HepG2 (cell line): ENCODE results near the gene TMEM231.
"Not testable (repeated sequence)": the region's sequence is repeated elsewhere in the genome, so short reads cannot be mapped to it uniquely, and the experiment has no call there.

Experiments
- KLF9 ChIP-seq: IDR thresholded peaks from 2 replicates; pipeline ENCODE4 v1.6.1; 2016; ENCODE audit warnings: low read depth
- MYNN ChIP-seq: sonication (generic); formaldehyde crosslinking; IDR thresholded peaks from 2 replicates; pipeline ENCODE4 v1.4.0; 2020; ENCODE audit warnings: mild to moderate bottlenecking, low read depth, missing genetic modification reagents
- POLR2A ChIP-seq, 2 experiments: IDR thresholded peaks; 2 replicates each; pipeline ENCODE4 v1.6.1; 2011; ENCODE audit warnings: low read depth in 2 of 2, low read length in 2 of 2, mild to moderate bottlenecking in 1 of 2, moderate library complexity in 1 of 2; ENCODE audit not compliant: insufficient read depth in 1 of 2
- ZNF207 ChIP-seq: fragments of 450-650 bp; IDR thresholded peaks from 2 replicates; pipeline ENCODE4 v1.6.1; 2016; ENCODE audit warnings: antibody characterized with exemption, borderline replicate concordance
- ZNF230 ChIP-seq: sonication (generic); formaldehyde crosslinking; IDR thresholded peaks from 2 replicates; pipeline ENCODE4 v1.4.0; 2020; ENCODE audit warnings: mild to moderate bottlenecking, missing genetic modification reagents
- ZSCAN20 ChIP-seq: sonication (generic); formaldehyde crosslinking; IDR thresholded peaks from 2 replicates; pipeline ENCODE4 v1.4.0; 2020; ENCODE audit warnings: missing genetic modification reagents, mild to moderate bottlenecking, borderline replicate concordance

- TF ChIP-seq ZNF207; ZNF230 (CRISPR knock-in tag); MYNN (CRISPR knock-in tag); POLR2A (IDR thresholded peaks at IDR 0.05; ENCODE audit: insufficient read depth in 1 of 2, low read depth in 2 of 2, low read length in 2 of 2); KLF9; ZSCAN20 (CRISPR knock-in tag): not testable (repeated sequence)
Observed at GRCh38 chr16:75548456-75548855, 7.6 kb downstream of the TMEM231 start.
